SK-N-MC (cell line): Measurements from ENCODE around the gene SYNC.
A peak's percentile ranks its signal among the peaks of the same experiment; 100 is the strongest.

Source experiments
- DNase-seq: peaks from one replicate; pipeline ENCODE4 v3.0.0-alpha.2; 2011; ENCODE audit warnings: low read depth, low spot score
- H3K27ac ChIP-seq: fragments of 200-600 bp; sonication (generic); 2 replicates; pipeline ENCODE4 v1.5.1; 2016; ENCODE audit warnings: mixed run types
- H3K36me3 ChIP-seq: fragments of 200-600 bp; sonication (generic); 2 replicates; pipeline ENCODE4 v1.6.1; 2017; ENCODE audit warnings: antibody characterized with exemption, low read length, mixed read lengths; ENCODE audit not compliant: insufficient read depth
- H3K4me3 ChIP-seq: fragments of 200-600 bp; sonication (generic); 2 replicates; pipeline ENCODE4 v1.5.1; 2016
- H3K9ac ChIP-seq: fragments of 200-600 bp; sonication (generic); 2 replicates; pipeline ENCODE4 v1.8.0; 2017; ENCODE audit warnings: mixed run types, mixed read lengths; ENCODE audit not compliant: insufficient read length
- H3K9me3 ChIP-seq: fragments of 200-600 bp; sonication (generic); 2 replicates; pipeline ENCODE4 v1.6.1; 2017; ENCODE audit warnings: low read depth, mild to moderate bottlenecking, antibody characterized with exemption, low read length, moderate library complexity, mixed read lengths
- EZH2 ChIP-seq: fragments of 200-600 bp; sonication (generic); IDR thresholded peaks from one replicate; pipeline ENCODE4 v1.6.1; 2017; ENCODE audit warnings: antibody characterized with exemption
- FOXP2 ChIP-seq: optimal IDR thresholded peaks from 2 replicates; pipeline ENCODE3; 2011; ENCODE audit warnings: mild to moderate bottlenecking, moderate library complexity; ENCODE audit not compliant: insufficient read depth; ENCODE audit errors: extremely low read length, control extremely low read depth
- POLR2AphosphoS5 ChIP-seq: IDR thresholded peaks from 2 replicates; pipeline ENCODE4 v1.6.1; 2012; ENCODE audit warnings: mild to moderate bottlenecking, low read depth, low read length, borderline replicate concordance

SYNC gene

DNA sequence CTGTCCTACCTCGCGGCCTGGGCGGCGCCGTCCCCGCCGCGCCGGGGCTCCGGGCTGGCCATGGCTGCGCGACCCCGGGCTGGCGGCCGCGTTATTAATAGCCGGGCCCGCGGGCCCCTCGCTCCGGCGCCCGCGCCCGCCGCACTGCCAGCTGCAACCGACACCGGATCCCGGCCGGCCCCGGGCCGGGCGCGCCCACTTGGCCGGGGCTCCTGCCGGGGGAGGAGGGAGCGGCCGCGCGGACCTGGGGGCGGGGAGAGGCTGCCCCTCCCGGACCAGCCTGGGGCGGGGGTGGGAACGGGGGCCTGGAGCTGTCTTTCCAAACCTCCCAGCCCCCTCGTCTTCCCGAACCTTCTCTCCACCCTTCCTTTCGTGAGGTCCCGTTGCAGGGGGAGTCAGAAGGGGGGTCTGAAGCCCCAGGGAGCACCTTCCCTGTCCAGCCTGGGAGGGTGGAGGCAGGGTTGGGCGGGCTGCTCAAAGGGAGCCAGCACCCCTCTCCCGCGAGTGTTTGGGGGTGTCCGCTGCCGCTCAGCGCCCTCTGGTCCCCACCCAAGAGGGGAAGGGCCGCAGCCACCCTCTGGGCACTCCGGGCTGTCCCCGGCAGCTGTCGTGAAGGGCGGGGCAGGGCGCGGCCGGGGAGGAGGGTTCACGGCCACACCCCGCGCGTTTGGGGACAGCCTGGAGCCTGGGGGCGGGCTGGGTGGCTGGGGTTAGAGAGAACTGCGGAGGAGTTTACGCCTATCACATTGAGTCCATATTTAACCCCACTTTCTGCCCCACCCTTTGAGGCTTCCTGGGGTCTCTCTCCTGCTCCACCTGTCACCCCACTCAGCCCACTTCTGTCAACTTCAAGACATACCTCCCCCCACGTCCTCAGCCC, at the start of gene SYNC:
SYNC (minus strand) TSS at position 172 of the 880 bp plus-strand sequence; CDS start at position 62, 110 bp downstream.
- no peak for DNase-seq
- H3K36me3 ChIP-seq = no peaks in the 10 kb centered on the region
- no peaks in the 10 kb centered on the region for H3K9me3 ChIP-seq
- peak within 1 kb of the TSS; percentile 57 for H3K27ac ChIP-seq
- no peak for TF ChIP-seq POLR2AphosphoS5
- TF ChIP-seq FOXP2 = no peak
- no peak for TF ChIP-seq EZH2
- H3K4me3 ChIP-seq = peak within 1 kb of the TSS; percentile 4; the same call in 1 of the 2 replicates
- H3K9ac ChIP-seq = peak within 1 kb of the TSS; percentile 55

DNA sequence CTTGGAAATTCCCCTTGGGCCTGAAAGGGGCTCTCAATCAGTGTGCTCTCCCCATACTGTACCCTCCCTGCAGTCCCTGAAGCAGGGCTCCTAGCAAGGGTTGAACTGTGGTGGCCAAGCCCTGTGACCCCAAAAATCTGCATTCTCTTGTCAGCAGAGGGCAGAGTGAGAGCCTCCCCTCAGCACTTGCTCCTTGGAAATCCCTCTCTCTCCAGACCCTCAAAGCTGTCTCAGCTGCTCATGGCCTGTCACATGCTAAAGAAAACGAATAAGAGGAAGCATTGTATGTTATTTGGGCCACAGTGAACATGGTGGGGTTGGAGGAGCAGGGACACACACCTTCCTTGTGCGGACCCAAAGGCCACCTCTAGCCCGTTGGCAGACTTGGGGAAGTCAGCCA, 47.2 kb upstream of the SYNC start:
- Histone ChIP-seq H3K4me3 (no peak overlapping the region), H3K9me3 (no peaks in the 10 kb centered on the region), H3K27ac (no peak overlapping the region), H3K9ac (no peak overlapping the region), H3K36me3 (no peaks in the 10 kb centered on the region)
- TF ChIP-seq FOXP2 (no peak), EZH2 (no peak), POLR2AphosphoS5 (no peak)
- no peak for DNase-seq

DNA sequence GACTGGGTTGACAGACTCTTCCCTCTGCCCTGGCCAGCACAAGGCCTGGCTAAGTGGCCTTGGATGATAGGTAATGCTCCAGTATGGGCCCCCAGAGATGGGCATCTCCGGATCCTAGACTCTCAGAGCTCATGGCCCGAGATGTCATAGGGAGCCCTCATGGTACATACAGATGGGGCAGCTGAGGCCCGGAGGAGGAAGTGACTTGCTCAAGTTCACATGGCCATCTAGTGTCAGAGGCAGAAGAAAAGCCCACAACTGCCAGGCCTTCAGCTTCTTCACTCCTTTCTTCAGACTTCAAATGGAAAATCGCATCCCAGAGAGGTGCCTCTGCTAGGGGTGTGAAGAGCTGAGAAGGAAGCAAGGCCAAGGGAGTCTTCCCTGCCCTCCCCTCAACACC, 46.8 kb upstream of the SYNC start:
- no peak overlapping the region for H3K9ac ChIP-seq
- no peaks in the 10 kb centered on the region for H3K9me3 ChIP-seq
- no peak overlapping the region for H3K4me3 ChIP-seq
- no peak overlapping the region for H3K27ac ChIP-seq
- no peak for DNase-seq
- TF ChIP-seq FOXP2 (no peak), POLR2AphosphoS5 (no peak), EZH2 (no peak)
- H3K36me3 ChIP-seq = no peaks in the 10 kb centered on the region

DNA sequence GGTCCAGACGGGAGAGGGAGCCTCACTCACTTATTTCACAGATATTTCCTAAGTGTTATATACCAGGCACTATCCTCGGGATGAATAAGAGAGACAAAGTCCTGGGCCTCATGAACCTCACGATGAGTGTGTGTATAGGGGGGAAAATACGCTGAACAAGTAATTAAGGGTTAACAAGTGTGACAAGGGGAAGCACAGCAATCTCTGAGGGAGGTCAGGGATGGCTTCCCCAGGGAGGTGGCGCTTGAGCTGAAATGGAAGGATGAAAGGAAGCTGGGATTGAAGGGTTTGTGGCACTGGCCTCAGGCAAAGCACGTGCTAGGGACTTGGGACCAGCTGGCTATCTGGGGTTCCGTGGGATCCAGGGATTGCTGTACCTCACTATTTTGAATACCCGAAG, 46.4 kb upstream of the SYNC start:
- no peak for DNase-seq
- H3K9ac ChIP-seq = no peak overlapping the region
- no peak overlapping the region for H3K4me3 ChIP-seq
- TF ChIP-seq EZH2 (no peak), POLR2AphosphoS5 (no peak), FOXP2 (no peak)
- H3K9me3 ChIP-seq = no peaks in the 10 kb centered on the region
- no peak overlapping the region for H3K27ac ChIP-seq
- no peaks in the 10 kb centered on the region for H3K36me3 ChIP-seq

DNA sequence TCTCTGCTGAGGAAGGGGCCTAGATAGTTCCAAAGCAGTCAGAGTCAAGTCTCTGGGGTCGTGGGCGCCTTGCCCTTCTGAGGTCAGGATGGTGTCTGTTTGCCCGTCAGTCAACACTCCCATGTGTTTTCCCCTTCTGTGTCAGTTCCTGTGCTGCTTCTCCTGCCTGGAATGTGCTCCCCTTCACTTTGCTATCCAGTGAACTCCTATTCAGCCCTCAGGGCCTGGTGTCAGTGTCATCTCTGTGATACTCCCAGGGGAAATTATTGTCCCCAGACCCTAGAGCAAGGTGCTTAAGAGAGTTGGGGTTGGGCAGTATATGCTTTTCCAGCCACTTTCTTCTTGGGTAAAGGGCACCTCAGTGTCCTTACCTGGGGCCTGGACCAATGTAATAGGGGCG, 45.8 kb upstream of the SYNC start:
- TF ChIP-seq EZH2 (no peak), FOXP2 (no peak), POLR2AphosphoS5 (no peak)
- H3K27ac ChIP-seq = no peak overlapping the region
- no peak overlapping the region for H3K4me3 ChIP-seq
- DNase-seq = no peak
- no peaks in the 10 kb centered on the region for H3K9me3 ChIP-seq
- H3K9ac ChIP-seq = no peak overlapping the region
- no peaks in the 10 kb centered on the region for H3K36me3 ChIP-seq

DNA sequence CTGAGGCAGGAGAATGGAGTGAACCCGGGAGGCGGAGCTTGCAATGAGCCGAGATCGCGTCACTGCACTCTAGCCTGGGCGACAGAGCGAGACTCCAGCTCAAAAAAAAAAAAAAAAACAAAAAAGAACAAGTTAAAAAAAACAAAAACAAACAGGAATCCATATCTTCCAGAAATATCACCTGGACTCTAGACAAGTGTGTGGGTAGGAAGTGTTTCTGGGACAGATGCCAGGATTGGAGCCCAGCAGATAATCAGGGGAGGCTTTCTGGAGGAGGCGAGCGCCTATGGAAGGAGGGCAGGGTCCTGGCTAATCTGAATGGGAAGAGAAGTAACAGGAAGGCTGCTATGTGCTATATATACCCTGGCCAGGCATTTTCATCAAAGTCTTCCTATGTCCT, 43.6 kb upstream of the SYNC start:
- no peak for DNase-seq
- Histone ChIP-seq H3K9me3 (no peaks in the 10 kb centered on the region), H3K27ac (no peak overlapping the region), H3K9ac (no peak overlapping the region), H3K36me3 (no peaks in the 10 kb centered on the region), H3K4me3 (no peak overlapping the region)
- TF ChIP-seq FOXP2 (no peak), EZH2 (no peak), POLR2AphosphoS5 (no peak)

DNA sequence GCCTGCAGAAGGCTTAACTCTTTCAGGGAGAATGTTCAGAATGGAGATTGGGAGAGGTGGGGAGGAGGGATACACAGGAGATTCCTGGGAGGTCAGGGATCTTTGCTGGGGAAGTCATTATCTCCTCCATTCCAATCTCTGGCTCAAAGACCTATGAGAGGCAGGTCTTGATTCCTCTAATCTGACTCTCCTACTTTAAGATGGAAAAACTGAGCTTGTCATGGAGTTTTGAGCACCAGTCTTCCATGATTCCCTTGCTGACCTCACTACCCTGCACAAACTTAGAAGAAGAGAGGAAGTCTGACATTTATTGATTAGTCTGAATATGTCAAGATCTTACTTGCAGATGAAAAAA, 41.5 kb upstream of the SYNC start:
- H3K4me3 ChIP-seq = no peak overlapping the region
- H3K9me3 ChIP-seq = no peaks in the 10 kb centered on the region
- H3K27ac ChIP-seq = no peak overlapping the region
- H3K9ac ChIP-seq = no peak overlapping the region
- no peaks in the 10 kb centered on the region for H3K36me3 ChIP-seq
- DNase-seq = no peak
- TF ChIP-seq FOXP2 (no peak), EZH2 (no peak), POLR2AphosphoS5 (no peak)

DNA sequence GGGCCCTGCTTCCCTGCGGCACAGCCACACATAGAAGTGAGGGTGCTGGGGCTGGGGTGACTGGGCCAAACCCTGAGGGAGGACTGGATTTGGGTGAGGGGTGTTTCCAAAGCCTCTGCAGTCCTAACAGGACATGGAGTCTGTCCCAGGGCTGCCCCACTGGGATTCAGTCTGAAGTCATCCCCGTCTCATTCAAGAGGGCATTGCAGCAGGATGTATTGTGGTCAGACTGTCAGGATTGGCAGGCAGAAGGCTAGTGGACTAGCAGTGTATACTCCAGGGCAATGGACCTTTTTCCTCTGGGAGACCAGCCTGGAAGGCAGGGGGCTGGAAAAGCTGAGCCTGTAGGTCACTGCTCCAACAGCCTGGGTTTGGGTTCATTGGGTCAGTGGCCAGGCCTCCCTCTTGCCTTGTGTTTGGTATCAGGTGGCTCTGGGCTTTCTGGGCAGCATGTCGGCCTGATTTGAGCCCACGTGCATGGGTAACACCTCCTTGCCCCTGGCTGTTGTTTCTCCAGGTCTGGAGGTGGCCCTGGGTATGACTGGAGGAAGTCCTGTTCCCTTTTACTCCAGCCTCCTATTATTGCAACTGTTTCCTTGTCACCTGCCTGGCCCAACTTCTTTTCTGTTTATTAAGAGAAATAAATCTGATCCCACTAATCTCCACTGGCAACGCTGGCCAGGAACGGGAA, 41.0 kb upstream of the SYNC start:
- DNase-seq = no peak
- TF ChIP-seq POLR2AphosphoS5 = no peak
- TF ChIP-seq EZH2 = no peak
- no peak for TF ChIP-seq FOXP2
- no peaks in the 10 kb centered on the region for H3K36me3 ChIP-seq
- no peak overlapping the region for H3K27ac ChIP-seq
- no peak overlapping the region for H3K4me3 ChIP-seq
- no peaks in the 10 kb centered on the region for H3K9me3 ChIP-seq
- H3K9ac ChIP-seq = no peak overlapping the region

DNA sequence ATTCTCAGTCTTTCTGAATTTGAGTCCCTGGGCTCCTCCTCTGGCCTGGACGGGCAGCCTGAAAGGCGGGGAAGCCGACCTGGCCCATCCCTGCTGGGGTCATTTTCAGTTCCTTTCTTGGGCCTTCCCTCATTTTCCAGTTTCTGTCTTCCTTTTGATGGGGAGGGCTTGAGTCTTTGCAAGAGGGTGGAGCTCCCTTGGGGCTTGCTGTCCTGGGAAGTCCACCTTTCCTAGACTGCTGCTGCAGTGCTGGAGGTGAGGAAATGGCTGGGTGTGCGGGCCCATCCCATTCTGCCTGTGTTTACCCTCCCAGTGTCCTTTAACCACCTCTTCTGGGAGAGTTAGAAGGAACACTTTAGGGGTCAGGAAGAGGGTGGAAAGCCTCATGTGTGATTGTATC, 40.4 kb upstream of the SYNC start:
- Histone ChIP-seq H3K4me3 (no peak overlapping the region), H3K27ac (no peak overlapping the region), H3K36me3 (no peaks in the 10 kb centered on the region), H3K9me3 (no peaks in the 10 kb centered on the region), H3K9ac (no peak overlapping the region)
- TF ChIP-seq POLR2AphosphoS5 = no peak
- no peak for TF ChIP-seq FOXP2
- no peak for TF ChIP-seq EZH2
- DNase-seq = no peak
